ENCODE results near the gene ALDH3B2.

ALDH3B2 gene

GRCh38 chr11:67652965-67653845 is 21.2 kb downstream of the ALDH3B2 start:
- no peak for TF ChIP-seq ZFX (IDR thresholded peaks at IDR 0.05)
- no peak for TF ChIP-seq CTCF (conservative IDR thresholded peaks at IDR 0.05)
- no peak overlapping the region for H3K27ac ChIP-seq

- H3K27ac ChIP-seq = no peak overlapping the region
- TF ChIP-seq ZFX (IDR thresholded peaks at IDR 0.05) = no peak
Observed at GRCh38 chr11:67651976-67652781, 22.2 kb downstream of the ALDH3B2 start.

GRCh38 chr11:67649634-67650510 is 24.6 kb downstream of the ALDH3B2 start:
- TF ChIP-seq ZFX (IDR thresholded peaks at IDR 0.05) (no peak), CTCF (conservative IDR thresholded peaks at IDR 0.05) (no peak)
- no peak overlapping the region for H3K27ac ChIP-seq

- H3K27ac ChIP-seq = no peak overlapping the region; the same call in 1 of the 2 replicates
- no peak for TF ChIP-seq CTCF (conservative IDR thresholded peaks at IDR 0.05)
- no peak for TF ChIP-seq ZFX (IDR thresholded peaks at IDR 0.05)
Observed at GRCh38 chr11:67648796-67649613, 25.4 kb downstream of the ALDH3B2 start.

- H3K27ac ChIP-seq = no peak overlapping the region; the same call in 1 of the 2 replicates
- TF ChIP-seq CTCF (conservative IDR thresholded peaks at IDR 0.05) = no peak
- no peak for TF ChIP-seq ZFX (IDR thresholded peaks at IDR 0.05)
Observed at GRCh38 chr11:67648140-67648795, 26.2 kb downstream of the ALDH3B2 start.

GRCh38 chr11:67647471-67647870 is 27.0 kb downstream of the ALDH3B2 start:
- TF ChIP-seq CTCF (conservative IDR thresholded peaks at IDR 0.05) (no peak), ZFX (IDR thresholded peaks at IDR 0.05) (no peak)
- no peak overlapping the region for H3K27ac ChIP-seq

Data from C4-2B (cell line).